ENCODE results near the gene MAP7.

MAP7 gene

DNA sequence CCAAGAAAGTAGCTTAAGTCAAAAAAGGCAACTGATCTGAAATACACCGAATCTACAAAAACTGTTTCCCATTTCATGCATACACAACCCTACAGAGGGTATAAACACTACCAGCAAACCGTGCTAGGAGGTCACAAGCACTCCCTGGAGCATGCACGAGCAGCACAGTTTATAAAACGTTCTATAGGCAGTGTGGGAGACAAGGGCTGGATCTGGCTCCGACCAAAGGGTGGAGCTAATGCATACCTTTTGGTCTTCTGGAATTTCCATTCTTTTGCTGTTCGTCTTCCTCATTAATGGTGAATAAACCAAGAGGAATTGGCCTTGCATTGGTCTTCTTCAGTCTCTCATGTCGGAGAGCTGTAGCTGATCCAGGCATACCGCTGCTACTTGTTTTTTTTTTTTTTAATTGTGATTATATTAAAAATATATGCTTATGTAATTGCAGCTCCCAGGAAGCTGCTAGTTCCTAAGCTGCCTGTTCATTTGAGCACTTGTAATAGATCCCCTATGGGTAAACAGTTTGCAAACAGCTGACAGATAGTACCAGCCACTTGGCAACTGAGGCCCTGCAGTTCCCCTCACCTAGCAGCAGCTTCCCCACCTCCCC, 24.5 kb downstream of the MAP7 start:
- no peak for DNase-seq (ENCODE audit: low read depth)
- no peak overlapping the region for H3K4me3 ChIP-seq (ENCODE audit: low read depth, low read length)
- TF ChIP-seq, protein P1, sequence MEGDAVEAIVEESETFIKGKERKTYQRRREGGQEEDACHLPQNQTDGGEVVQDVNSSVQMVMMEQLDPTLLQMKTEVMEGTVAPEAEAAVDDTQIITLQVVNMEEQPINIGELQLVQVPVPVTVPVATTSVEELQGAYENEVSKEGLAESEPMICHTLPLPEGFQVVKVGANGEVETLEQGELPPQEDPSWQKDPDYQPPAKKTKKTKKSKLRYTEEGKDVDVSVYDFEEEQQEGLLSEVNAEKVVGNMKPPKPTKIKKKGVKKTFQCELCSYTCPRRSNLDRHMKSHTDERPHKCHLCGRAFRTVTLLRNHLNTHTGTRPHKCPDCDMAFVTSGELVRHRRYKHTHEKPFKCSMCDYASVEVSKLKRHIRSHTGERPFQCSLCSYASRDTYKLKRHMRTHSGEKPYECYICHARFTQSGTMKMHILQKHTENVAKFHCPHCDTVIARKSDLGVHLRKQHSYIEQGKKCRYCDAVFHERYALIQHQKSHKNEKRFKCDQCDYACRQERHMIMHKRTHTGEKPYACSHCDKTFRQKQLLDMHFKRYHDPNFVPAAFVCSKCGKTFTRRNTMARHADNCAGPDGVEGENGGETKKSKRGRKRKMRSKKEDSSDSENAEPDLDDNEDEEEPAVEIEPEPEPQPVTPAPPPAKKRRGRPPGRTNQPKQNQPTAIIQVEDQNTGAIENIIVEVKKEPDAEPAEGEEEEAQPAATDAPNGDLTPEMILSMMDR (IDR thresholded peaks at IDR 0.05; ENCODE audit: insufficient read depth, low read depth, low read length, missing control alignments) = no peak

DNA sequence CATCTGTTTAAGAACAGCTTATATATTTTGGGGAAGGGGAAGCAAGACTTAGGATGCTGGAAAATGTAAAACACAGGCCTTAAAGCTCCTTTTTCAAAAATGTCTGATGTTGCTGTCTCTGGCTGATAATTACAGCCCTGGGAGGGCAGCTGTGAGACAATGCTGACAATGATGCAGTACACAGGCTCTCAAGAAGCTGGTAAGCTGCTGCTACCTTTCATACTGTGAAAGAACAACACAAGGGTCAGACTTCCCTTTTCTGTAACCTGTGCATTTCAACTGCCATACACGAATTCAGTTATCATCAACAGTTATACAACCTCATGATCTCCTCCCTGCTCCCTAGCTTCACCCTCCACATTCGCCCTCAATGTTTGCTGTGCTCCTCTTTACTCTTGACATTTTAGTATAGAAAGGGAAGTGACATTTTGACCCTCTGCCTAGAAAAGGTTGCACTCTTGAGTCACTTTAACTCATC, 25.2 kb downstream of the MAP7 start:
- no peak overlapping the region for H3K4me3 ChIP-seq (ENCODE audit: low read depth, low read length)
- no peak for DNase-seq (ENCODE audit: low read depth)
- TF ChIP-seq, protein P1 (IDR thresholded peaks at IDR 0.05; ENCODE audit: insufficient read depth, low read depth, low read length, missing control alignments) = no peak

DNA sequence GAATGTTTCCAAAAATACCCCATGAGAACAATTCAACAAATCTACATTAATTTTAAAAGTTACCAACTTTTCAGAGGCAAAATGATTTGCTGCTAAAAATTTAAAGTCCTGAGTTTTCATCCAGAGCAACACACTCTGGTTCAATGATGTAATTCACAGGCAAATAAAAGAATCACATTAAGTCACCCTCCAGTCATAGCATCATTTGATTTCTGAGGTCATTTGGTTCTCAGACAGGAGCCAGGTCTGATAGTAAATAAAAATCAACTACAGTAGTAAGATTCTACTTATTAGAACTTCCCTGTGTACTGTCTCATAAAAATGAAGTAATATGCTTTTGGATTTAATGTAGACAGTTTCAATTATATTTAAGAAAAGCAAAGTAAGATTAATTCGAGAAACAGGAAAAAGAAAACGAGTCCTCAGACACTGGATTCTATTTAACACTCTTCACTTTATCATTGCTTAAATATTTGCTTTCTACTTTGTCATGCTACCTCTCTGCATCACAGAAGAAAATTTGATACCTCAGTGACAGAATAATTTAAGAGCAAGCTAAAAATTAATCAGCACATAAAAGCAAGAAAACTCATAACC, 25.8 kb downstream of the MAP7 start:
- TF ChIP-seq, protein P1 (IDR thresholded peaks at IDR 0.05; ENCODE audit: insufficient read depth, low read depth, low read length, missing control alignments) = no peak
- H3K4me3 ChIP-seq (ENCODE audit: low read depth, low read length) = no peak overlapping the region
- no peak for DNase-seq (ENCODE audit: low read depth)

DNA sequence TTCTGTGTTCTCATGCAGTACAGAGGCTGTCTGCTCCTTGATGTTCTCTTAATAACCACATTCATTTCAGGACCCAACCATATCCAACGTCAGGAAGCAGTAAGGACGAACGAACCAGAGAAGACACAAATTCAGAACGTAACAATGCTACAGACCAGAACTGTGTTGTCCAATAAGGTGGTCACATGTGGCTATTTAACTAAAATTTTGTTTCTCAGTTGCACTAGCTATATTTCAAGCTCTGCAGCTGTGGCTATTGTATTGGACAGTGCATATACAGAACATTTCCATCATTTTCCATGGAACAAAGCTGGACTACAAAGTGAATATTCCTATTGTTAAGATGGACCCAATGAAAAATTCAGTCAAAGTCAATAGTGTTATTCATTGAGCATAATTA, 27.0 kb downstream of the MAP7 start:
- H3K4me3 ChIP-seq (ENCODE audit: low read depth, low read length) = no peak overlapping the region
- TF ChIP-seq, protein P1 (IDR thresholded peaks at IDR 0.05; ENCODE audit: insufficient read depth, low read depth, low read length, missing control alignments) = no peak
- no peak for DNase-seq (ENCODE audit: low read depth)

DNA sequence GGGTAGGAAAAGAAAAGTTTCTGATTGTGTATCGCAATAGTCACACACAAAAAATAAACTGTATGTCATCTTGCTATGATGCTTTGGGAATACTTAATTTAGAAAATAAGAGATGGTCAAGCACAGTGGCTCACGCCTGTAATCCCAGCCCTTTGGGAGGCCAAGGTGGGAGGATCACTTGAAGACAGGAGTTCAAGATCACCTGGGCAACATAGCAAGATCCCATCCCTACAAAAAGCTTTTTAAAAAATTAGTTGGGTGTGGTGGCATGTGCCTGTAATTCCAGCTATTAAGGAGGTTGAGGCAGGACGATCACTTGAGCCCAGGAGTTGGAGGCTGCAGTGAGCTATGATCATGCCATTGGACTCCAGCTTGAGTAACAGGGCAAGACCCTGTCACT, 27.6 kb downstream of the MAP7 start:
- TF ChIP-seq, protein P1 (IDR thresholded peaks at IDR 0.05; ENCODE audit: insufficient read depth, low read depth, low read length, missing control alignments) = no peak
- DNase-seq (ENCODE audit: low read depth) = no peak
- no peak overlapping the region for H3K4me3 ChIP-seq (ENCODE audit: low read depth, low read length)

DNA sequence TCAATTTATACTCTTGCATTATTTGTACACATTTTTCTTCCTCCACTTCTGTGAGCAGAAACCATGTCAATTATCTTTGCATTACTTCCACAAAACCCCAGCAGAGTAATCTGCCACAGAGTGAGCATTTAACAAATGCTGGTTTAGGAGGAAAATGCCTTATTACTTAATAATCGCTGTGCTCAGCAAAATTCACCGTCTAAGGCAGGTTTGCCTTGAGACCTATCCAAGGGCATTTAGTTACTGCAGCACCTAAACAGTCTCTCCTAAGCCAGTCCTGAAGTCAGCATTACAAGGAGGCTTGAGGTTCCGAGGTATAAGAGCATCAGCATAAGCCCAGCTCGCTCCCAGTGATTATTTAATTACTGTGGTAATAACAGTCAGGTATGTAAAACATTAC, 28.3 kb downstream of the MAP7 start:
- TF ChIP-seq, protein P1 (IDR thresholded peaks at IDR 0.05; ENCODE audit: insufficient read depth, low read depth, low read length, missing control alignments) = no peak
- H3K4me3 ChIP-seq (ENCODE audit: low read depth, low read length) = no peak overlapping the region
- no peak for DNase-seq (ENCODE audit: low read depth)

DNA sequence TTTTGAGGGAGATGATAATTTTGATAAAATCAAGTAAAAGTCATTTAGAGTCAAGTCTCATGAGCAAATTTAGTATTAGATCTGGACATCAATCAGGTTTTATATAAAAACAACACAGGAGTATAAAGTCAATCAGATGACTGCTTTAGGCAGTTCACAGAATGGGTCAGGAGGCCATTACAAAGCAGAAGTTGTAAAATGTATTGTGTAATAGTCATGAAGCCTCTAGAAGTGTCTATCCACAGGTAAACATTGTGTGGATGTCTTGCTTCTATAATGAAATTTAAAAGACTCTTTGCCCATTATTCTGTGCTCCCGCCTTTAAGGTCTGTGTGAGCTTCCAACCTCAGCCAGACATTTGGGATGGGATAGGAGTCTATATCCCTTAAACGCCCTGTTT, 28.8 kb downstream of the MAP7 start:
- DNase-seq (ENCODE audit: low read depth) = no peak
- TF ChIP-seq, protein P1 (IDR thresholded peaks at IDR 0.05; ENCODE audit: insufficient read depth, low read depth, low read length, missing control alignments) = no peak

More for the DNA sequence above, 28.8 kb downstream of the MAP7 start:
- no peak overlapping the region for H3K4me3 ChIP-seq (ENCODE audit: low read depth, low read length)

Measured in GM12865 (cell line).